Measurements from ENCODE around the gene TOLLIP.

DNA sequence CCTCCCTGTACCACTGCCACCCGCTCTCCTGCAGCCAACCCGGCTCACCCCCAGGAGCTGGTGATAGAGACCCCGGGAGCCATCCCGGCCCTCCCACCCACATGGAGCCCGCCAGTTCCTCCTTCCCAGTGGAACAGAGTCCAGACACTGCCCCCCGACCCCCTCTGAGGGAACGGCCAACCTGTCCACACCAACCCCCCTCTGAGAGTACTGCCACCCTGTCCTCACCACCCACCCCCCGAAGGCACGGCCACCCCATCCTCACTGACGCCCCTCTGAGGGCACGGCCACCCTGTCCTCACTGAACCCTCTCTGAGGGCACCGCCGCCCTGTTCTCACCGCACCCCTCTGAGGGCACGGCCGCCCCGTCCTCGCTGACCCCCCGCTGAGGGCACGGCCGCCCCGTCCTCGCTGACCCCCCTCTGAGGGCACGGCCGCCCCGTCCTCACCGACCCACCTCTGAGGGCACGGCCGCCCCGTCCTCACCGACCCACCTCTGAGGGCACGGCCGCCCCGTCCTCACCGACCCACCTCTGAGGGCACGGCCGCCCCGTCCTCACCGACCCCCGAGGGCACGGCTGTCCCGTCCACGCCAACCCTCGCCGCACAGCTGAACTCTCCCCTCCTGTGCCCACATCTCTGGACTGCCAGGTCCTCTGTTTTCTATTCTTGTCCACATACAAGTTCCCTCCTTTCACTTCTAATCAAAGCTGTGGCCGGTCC is 18.0 kb downstream of the TOLLIP start:
- TF ChIP-seq, protein P1, sequence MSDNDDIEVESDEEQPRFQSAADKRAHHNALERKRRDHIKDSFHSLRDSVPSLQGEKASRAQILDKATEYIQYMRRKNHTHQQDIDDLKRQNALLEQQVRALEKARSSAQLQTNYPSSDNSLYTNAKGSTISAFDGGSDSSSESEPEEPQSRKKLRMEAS (IDR thresholded peaks at IDR 0.05): no peak
- TF ChIP-seq, protein P2, sequence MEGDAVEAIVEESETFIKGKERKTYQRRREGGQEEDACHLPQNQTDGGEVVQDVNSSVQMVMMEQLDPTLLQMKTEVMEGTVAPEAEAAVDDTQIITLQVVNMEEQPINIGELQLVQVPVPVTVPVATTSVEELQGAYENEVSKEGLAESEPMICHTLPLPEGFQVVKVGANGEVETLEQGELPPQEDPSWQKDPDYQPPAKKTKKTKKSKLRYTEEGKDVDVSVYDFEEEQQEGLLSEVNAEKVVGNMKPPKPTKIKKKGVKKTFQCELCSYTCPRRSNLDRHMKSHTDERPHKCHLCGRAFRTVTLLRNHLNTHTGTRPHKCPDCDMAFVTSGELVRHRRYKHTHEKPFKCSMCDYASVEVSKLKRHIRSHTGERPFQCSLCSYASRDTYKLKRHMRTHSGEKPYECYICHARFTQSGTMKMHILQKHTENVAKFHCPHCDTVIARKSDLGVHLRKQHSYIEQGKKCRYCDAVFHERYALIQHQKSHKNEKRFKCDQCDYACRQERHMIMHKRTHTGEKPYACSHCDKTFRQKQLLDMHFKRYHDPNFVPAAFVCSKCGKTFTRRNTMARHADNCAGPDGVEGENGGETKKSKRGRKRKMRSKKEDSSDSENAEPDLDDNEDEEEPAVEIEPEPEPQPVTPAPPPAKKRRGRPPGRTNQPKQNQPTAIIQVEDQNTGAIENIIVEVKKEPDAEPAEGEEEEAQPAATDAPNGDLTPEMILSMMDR (IDR thresholded peaks at IDR 0.05; ENCODE audit: control extremely low read depth in 1 of 3, insufficient read depth in 1 of 3, low read depth in 1 of 3, low read length in 3 of 3): no peak
- TF ChIP-seq POLR2A (IDR thresholded peaks at IDR 0.05; ENCODE audit: control extremely low read depth in 1 of 2, low read depth in 2 of 2, low read length in 2 of 2) (no peak), BCL11A (IDR thresholded peaks at IDR 0.05; ENCODE audit: low read depth in 2 of 2, low read length in 2 of 2) (no peak), ASH2L (IDR thresholded peaks at IDR 0.05; ENCODE audit: low read length) (no peak), CBX8 (IDR thresholded peaks at IDR 0.05; ENCODE audit: borderline replicate concordance, low read depth, low read length) (no peak), FOSL1 (IDR thresholded peaks at IDR 0.05; ENCODE audit: insufficient read depth, low read depth, low read length) (no peak), SP2 (IDR thresholded peaks at IDR 0.05; ENCODE audit: low read length) (no peak), POLR2AphosphoS5 (IDR thresholded peaks at IDR 0.05; ENCODE audit: low read depth, low read length) (no peak), EZH2 (IDR thresholded peaks at IDR 0.05; ENCODE audit: low read depth, low read length, severe bottlenecking) (no peak), EGR1 (IDR thresholded peaks at IDR 0.05; ENCODE audit: borderline replicate concordance, low read depth, low read length) (no peak), CBX5 (IDR thresholded peaks at IDR 0.05; ENCODE audit: low read depth, low read length) (no peak)
